ENCODE measurements around the gene IDH3A. TPM values are rescaled to one million over a fixed set of nuclear protein-coding genes. Genes with fewer than 3 reads are reported as not detected.

The IDH3A gene
- total RNA-seq, 1 experiment from 2014 or later = 40.2 TPM

DNA sequence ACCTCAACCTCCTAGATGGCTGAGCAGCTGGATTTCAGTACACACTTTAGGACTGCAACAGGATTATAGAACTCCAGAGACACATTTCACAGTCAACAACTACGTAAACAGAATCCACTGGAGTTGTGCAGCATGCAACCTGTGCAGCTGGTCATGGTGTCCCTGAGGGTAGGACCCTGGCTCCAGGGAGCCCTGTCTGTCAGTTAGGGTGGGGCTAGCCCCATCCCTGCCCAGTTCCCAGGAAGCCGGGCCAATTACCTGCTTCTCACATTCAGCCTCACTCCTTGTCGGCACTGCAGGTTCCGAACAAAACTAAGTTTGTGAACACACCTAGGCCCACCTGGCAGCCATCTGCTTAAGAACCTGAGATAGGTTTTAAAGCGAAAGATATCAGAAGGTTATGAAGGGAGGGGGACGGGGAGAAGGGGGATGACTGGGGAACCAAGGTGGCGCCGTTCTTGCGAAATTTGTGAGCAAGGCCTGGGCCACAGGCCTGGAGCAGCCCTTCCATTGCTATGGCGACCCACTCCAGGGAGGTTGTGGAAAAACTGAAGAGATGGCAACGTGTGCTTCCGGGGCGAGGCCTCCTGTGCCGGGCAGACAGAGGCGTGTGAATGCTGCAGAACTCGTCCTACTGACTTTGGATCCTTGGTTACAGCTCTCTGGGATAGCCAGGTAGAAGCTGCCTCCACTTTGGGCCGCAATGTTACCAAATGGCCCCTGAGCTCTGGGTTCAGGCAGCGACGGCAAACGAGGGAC, 59.9 kb downstream of the IDH3A start:
- Histone ChIP-seq H3K23me2 (ENCODE audit: insufficient read length, low read depth, low read length, poor library complexity, severe bottlenecking) (no peaks in the 10 kb centered on the region), H2AFZ (ENCODE audit: low read length) (no peak overlapping the region), H3K79me2 (ENCODE audit: insufficient read depth, low read length) (no peaks in the 10 kb centered on the region), H4K91ac (ENCODE audit: insufficient read length, low read depth, low read length) (no peak overlapping the region), H2BK5ac (ENCODE audit: insufficient read length, low read length) (no peak overlapping the region), H3K9ac (ENCODE audit: extremely low read depth, insufficient read length, low read length) (no peak overlapping the region), H2BK15ac (ENCODE audit: low read depth, low read length) (no peak overlapping the region), H3K27me3 (ENCODE audit: insufficient read depth, low read length) (no peaks in the 10 kb centered on the region), H3K4me2 (ENCODE audit: insufficient read depth, insufficient read length, low read length) (no peak overlapping the region), H3K9me3 (ENCODE audit: control insufficient read depth, low read depth, low read length) (no peaks in the 10 kb centered on the region), H3K23ac (ENCODE audit: insufficient read length, low read depth, low read length) (no peak overlapping the region), H3K56ac (ENCODE audit: insufficient read length, low read depth, low read length) (no peak overlapping the region), H2BK20ac (ENCODE audit: low read depth, low read length, poor library complexity, severe bottlenecking) (no peak overlapping the region), H3K4ac (ENCODE audit: low read depth, low read length) (no peak overlapping the region), H4K20me1 (ENCODE audit: control insufficient read depth, insufficient read depth, insufficient read length) (no peaks in the 10 kb centered on the region), H3K4me1 (ENCODE audit: insufficient read depth, low read length) (no peaks in the 10 kb centered on the region), H3K79me1 (ENCODE audit: insufficient read depth, low read depth, low read length, poor library complexity, severe bottlenecking) (no peaks in the 10 kb centered on the region), H2BK120ac (ENCODE audit: low read depth, low read length, poor library complexity, severe bottlenecking) (no peak overlapping the region), H4K5ac (ENCODE audit: insufficient read length, low read depth, low read length) (no peak overlapping the region), H3K14ac (ENCODE audit: insufficient read depth, low read length) (no peak overlapping the region), H4K8ac (replicated peaks; ENCODE audit: insufficient read length, low read depth, low read length) (no peak overlapping the region), H3T11ph (ENCODE audit: low read length) (no peak overlapping the region), H2BK12ac (ENCODE audit: insufficient read length, low read depth, low read length) (no peak overlapping the region), H3K27ac (ENCODE audit: insufficient read length, low read depth, low read length) (no peak overlapping the region), H3K18ac (ENCODE audit: insufficient read length, low read depth, low read length) (no peak overlapping the region), H2AK5ac (ENCODE audit: insufficient read length, low read length) (no peak overlapping the region)
- Mint-ChIP-seq H3K9me3 (no peaks in the 10 kb centered on the region), H3K27ac (peak overlapping the region in 2 of 3 experiments; percentile 61 to 80; a peak in 2 of 7 replicates), H3K27me3 (ENCODE audit: low read depth) (peaks cover 2% of the 10 kb centered on the region; the same call in 1 of the 2 replicates), H3K36me3 (ENCODE audit: insufficient read depth in 1 of 3, low read depth in 3 of 3) (no peaks in the 10 kb centered on the region), H3K4me3 (no peak overlapping the region), H3K4me1 (peaks cover 8 to 18% of the 10 kb centered on the region in 2 experiments; a peak in 3 of 4 replicates)
- TF ChIP-seq, protein P1, sequence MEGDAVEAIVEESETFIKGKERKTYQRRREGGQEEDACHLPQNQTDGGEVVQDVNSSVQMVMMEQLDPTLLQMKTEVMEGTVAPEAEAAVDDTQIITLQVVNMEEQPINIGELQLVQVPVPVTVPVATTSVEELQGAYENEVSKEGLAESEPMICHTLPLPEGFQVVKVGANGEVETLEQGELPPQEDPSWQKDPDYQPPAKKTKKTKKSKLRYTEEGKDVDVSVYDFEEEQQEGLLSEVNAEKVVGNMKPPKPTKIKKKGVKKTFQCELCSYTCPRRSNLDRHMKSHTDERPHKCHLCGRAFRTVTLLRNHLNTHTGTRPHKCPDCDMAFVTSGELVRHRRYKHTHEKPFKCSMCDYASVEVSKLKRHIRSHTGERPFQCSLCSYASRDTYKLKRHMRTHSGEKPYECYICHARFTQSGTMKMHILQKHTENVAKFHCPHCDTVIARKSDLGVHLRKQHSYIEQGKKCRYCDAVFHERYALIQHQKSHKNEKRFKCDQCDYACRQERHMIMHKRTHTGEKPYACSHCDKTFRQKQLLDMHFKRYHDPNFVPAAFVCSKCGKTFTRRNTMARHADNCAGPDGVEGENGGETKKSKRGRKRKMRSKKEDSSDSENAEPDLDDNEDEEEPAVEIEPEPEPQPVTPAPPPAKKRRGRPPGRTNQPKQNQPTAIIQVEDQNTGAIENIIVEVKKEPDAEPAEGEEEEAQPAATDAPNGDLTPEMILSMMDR (conservative IDR thresholded peaks at IDR 0.05) = no peak
- WGBS (ENCODE audit: extremely low coverage, insufficient read length, low lambda C conversion rate) = no CpG with 5 or more reads among the region's 20 CpGs
- DNase-seq = peak; percentile 26
